H1 (cell line): ENCODE results near the gene DDX31. TPM values are rescaled to one million over a fixed set of nuclear protein-coding genes. Genes with fewer than 3 reads are reported as not detected.

Experiments
- CTCF ChIA-PET: fragments of 300-600 bp; sonication (Branson Sonifier 250); formaldehyde crosslinking; loops from one replicate; lab custom pipeline; 2021; ENCODE audit not compliant: partially characterized antibody; lab: Charles Lee
- POLR2A ChIA-PET: fragments of 300-600 bp; sonication (Branson Sonifier 250); formaldehyde crosslinking; loops from one replicate; lab custom pipeline; 2021; ENCODE audit warnings: inconsistent platforms; ENCODE audit not compliant: partially characterized antibody; lab: Charles Lee
- DNase-seq, 2 experiments: peaks; one replicate each; pipeline versions ENCODE4 v3.0.0 to v3.0.0-alpha.2; 2010 to 2022; ENCODE audit warnings: low spot score in 2 of 2, low read depth in 1 of 2, mixed read lengths in 1 of 2
- FAIRE-seq: peaks from 2 replicates; lab custom pipeline; 2011; peaks lifted over from hg19 to GRCh38; lab: Jason Lieb, UNC
- H2AFZ ChIP-seq: 2 replicates; pipeline ENCODE4 v1.8.1; 2012; ENCODE audit warnings: low read length, inconsistent platforms
- H2AK5ac ChIP-seq: 2 replicates; pipeline ENCODE4 v1.6.1; 2013; ENCODE audit warnings: low read depth, low read length
- H2BK120ac ChIP-seq: replicated peaks from 2 replicates; pipeline ENCODE3; 2013; ENCODE audit warnings: low read depth, low read length, inconsistent platforms
- H2BK12ac ChIP-seq: 2 replicates; pipeline ENCODE4 v1.6.1; 2013; ENCODE audit warnings: low read depth, low read length
- H2BK15ac ChIP-seq: 2 replicates; pipeline ENCODE4 v1.6.1; 2013; ENCODE audit warnings: low read length
- H2BK20ac ChIP-seq: 2 replicates; pipeline ENCODE4 v1.6.1; 2013; ENCODE audit warnings: low read length
- H2BK5ac ChIP-seq: 2 replicates; pipeline ENCODE4 v1.6.1; 2013; ENCODE audit warnings: low read depth, low read length
- H3K14ac ChIP-seq: 2 replicates; pipeline ENCODE4 v1.6.1; 2013; ENCODE audit warnings: inconsistent platforms; ENCODE audit not compliant: insufficient read length
- H3K18ac ChIP-seq: 2 replicates; pipeline ENCODE4 v1.6.1; 2013; ENCODE audit warnings: low read length; ENCODE audit errors: extremely low read depth
- H3K23ac ChIP-seq: 2 replicates; pipeline ENCODE4 v1.6.1; 2013; ENCODE audit warnings: inconsistent platforms; ENCODE audit not compliant: insufficient read length
- H3K23me2 ChIP-seq: 2 replicates; pipeline ENCODE4 v1.6.1; 2013; ENCODE audit warnings: low read depth, low read length
- H3K27ac ChIP-seq: 2 replicates; pipeline ENCODE4 v1.6.1; 2011; ENCODE audit warnings: low read depth, low read length, inconsistent platforms
- H3K27me3 ChIP-seq, 4 experiments: replicated peaks in 1 of 4; 1 replicate in 1 of 4; 2 replicates in 3 of 4; pipeline versions ENCODE4 v1.6.1 to v1.8.1; 2011 to 2013; ENCODE audit warnings: low read length in 3 of 4, mild to moderate bottlenecking in 3 of 4, inconsistent platforms in 2 of 4, mixed read lengths in 2 of 4, moderate library complexity in 1 of 4; ENCODE audit not compliant: control insufficient read depth in 3 of 4, insufficient read depth in 3 of 4; ENCODE audit errors: extremely low read depth in 1 of 4
- H3K36me3 ChIP-seq, 4 experiments: 2 replicates each; pipeline versions ENCODE4 v1.6.1 to v1.8.1; 2011 to 2013; ENCODE audit warnings: mild to moderate bottlenecking in 4 of 4, low read length in 3 of 4, moderate library complexity in 2 of 4, control low read depth in 1 of 4, inconsistent platforms in 1 of 4; ENCODE audit not compliant: insufficient read depth in 4 of 4, control insufficient read depth in 2 of 4
- H3K4ac ChIP-seq: replicated peaks from 2 replicates; pipeline ENCODE3; 2013; ENCODE audit warnings: low read length, low read depth, mixed read lengths, inconsistent platforms; ENCODE audit not compliant: insufficient read length
- H3K4me1 ChIP-seq, 4 experiments: replicated peaks in 1 of 4; 1 replicate in 1 of 4; 2 replicates in 3 of 4; pipeline versions ENCODE4 v1.6.1 to v1.8.1; 2011 to 2013; ENCODE audit warnings: low read length in 3 of 4, inconsistent platforms in 2 of 4, mixed read lengths in 1 of 4; ENCODE audit not compliant: insufficient read depth in 4 of 4, control insufficient read depth in 3 of 4
- H3K4me2 ChIP-seq, 2 experiments: 2 replicates each; pipeline versions ENCODE4 v1.6.1 to v1.8.1; 2011 to 2013; ENCODE audit warnings: low read depth in 2 of 2, low read length in 2 of 2, control low read depth in 1 of 2, inconsistent platforms in 1 of 2, mild to moderate bottlenecking in 1 of 2; ENCODE audit not compliant: insufficient read depth in 1 of 2
- H3K4me3 ChIP-seq, 4 experiments: fragments of 200-600, 300-600 bp in 1 of 4; sonication (generic), shearing (Covaris generic), sonication (Bioruptor Twin) in 1 of 4; 2 replicates each; pipeline versions ENCODE4 v1.5.1 to v1.8.1; 2011 to 2016; ENCODE audit warnings: low read length in 4 of 4, low read depth in 3 of 4, control low read depth in 2 of 4, inconsistent platforms in 2 of 4, mild to moderate bottlenecking in 2 of 4, mixed read lengths in 1 of 4, moderate library complexity in 1 of 4; ENCODE audit not compliant: insufficient read depth in 2 of 4; ENCODE audit errors: extremely low read depth in 1 of 4
- H3K56ac ChIP-seq: replicated peaks from 2 replicates; pipeline ENCODE3; 2013; ENCODE audit warnings: low read depth, mild to moderate bottlenecking, mixed read lengths, low read length, inconsistent platforms; ENCODE audit not compliant: insufficient read length
- H3K79me1 ChIP-seq: 2 replicates; pipeline ENCODE4 v1.6.1; 2013; ENCODE audit warnings: low read depth, low read length, control low read depth
- H3K79me2 ChIP-seq, 2 experiments: 2 replicates each; pipeline versions ENCODE4 v1.6.1 to v1.8.1; 2012 to 2013; ENCODE audit warnings: low read length in 2 of 2, mild to moderate bottlenecking in 2 of 2, inconsistent platforms in 1 of 2; ENCODE audit not compliant: insufficient read depth in 2 of 2, control insufficient read depth in 1 of 2
- H3K9ac ChIP-seq, 4 experiments: replicated peaks in 1 of 4; 1 replicate in 1 of 4; 2 replicates in 3 of 4; pipeline versions ENCODE4 v1.6.1 to v1.8.1; 2011 to 2013; ENCODE audit warnings: low read depth in 3 of 4, low read length in 3 of 4, control low read depth in 2 of 4, mild to moderate bottlenecking in 2 of 4, moderate library complexity in 2 of 4, inconsistent platforms in 1 of 4; ENCODE audit errors: extremely low read depth in 1 of 4
- H3K9me3 ChIP-seq, 2 experiments: 2 replicates each; pipeline versions ENCODE4 v1.6.1 to v1.8.1; 2012 to 2013; ENCODE audit warnings: mild to moderate bottlenecking in 2 of 2, moderate library complexity in 2 of 2, control low read depth in 1 of 2, inconsistent platforms in 1 of 2, low read depth in 1 of 2, low read length in 1 of 2, mixed read lengths in 1 of 2; ENCODE audit not compliant: insufficient read depth in 2 of 2
- H4K20me1 ChIP-seq, 2 experiments: replicated peaks in 1 of 2; 2 replicates each; pipeline versions ENCODE3 to v1.8.1; 2011 to 2013; ENCODE audit warnings: inconsistent platforms in 2 of 2, low read length in 2 of 2, mild to moderate bottlenecking in 1 of 2; ENCODE audit not compliant: insufficient read depth in 2 of 2, control insufficient read depth in 1 of 2
- H4K5ac ChIP-seq: 2 replicates; pipeline ENCODE4 v1.6.1; 2013; ENCODE audit warnings: low read length, low read depth, mixed read lengths, inconsistent platforms; ENCODE audit not compliant: insufficient read length
- H4K8ac ChIP-seq: 2 replicates; pipeline ENCODE4 v1.8.0; 2013; ENCODE audit warnings: mild to moderate bottlenecking, moderate library complexity, low read length, inconsistent platforms; ENCODE audit not compliant: insufficient read depth; ENCODE audit errors: extremely low read depth
- H4K91ac ChIP-seq: replicated peaks from 2 replicates; pipeline ENCODE3; 2013; ENCODE audit warnings: low read length, mixed read lengths, inconsistent platforms; ENCODE audit not compliant: insufficient read length
- ATF2 ChIP-seq: IDR thresholded peaks from 2 replicates; pipeline ENCODE4 v1.6.1; 2012; ENCODE audit warnings: low read length, inconsistent platforms
- JUN ChIP-seq: IDR thresholded peaks from 2 replicates; pipeline ENCODE4 v1.6.1; 2011; ENCODE audit warnings: low read depth, mild to moderate bottlenecking, improper control_type of control experiment, low read length
- NRF1 ChIP-seq: IDR thresholded peaks from 2 replicates; pipeline ENCODE4 v1.6.1; 2011; ENCODE audit warnings: mild to moderate bottlenecking, low read depth, low read length, improper control_type of control experiment
- SAP30 ChIP-seq: fragments of 300-600 bp; sonication (generic); IDR thresholded peaks from 2 replicates; pipeline ENCODE4 v1.7.1; 2012; ENCODE audit warnings: low read length, moderate library complexity, mild to moderate bottlenecking, inconsistent platforms; ENCODE audit not compliant: insufficient read depth, insufficient replicate concordance
- SP4 ChIP-seq: IDR thresholded peaks from 2 replicates; pipeline ENCODE4 v1.6.1; 2012; ENCODE audit warnings: low read length, inconsistent platforms
- WGBS, 2 experiments: shearing (Covaris generic) in 1 of 2; methylation state at CpG; one replicate each; pipeline versions ENCODE4 v1.1.6 to v1.1.7; 2013 to 2015; ENCODE audit warnings: low lambda C conversion rate in 2 of 2, mixed read lengths in 2 of 2, inconsistent platforms in 1 of 2, low coverage in 1 of 2, missing lambda C conversion rate in 1 of 2; ENCODE audit not compliant: insufficient replicate concordance in 2 of 2, insufficient coverage in 1 of 2, insufficient read length in 1 of 2; ENCODE audit errors: extremely low coverage in 1 of 2, missing lambda C conversion rate in 1 of 2; 5-methylcytosine and 5-hydroxymethylcytosine counted together
- polyA plus RNA-seq, 7 experiments: library from polyadenylated mRNA; depleted of rRNA in 3 of 7; stranded (reverse) in 5 of 7; unstranded in 2 of 7; fragments of >200 nt in 5 of 7; fragments of 200-250 nt in 2 of 7; gene quantifications; 1 replicate in 5 of 7; 2 replicates in 1 of 7; 4 replicates in 1 of 7; pipeline versions ENCODE4 v1.2.1 to v1.2.3, GENCODE V29; 2011 to 2013; ENCODE audit warnings: missing spikeins in 2 of 7, mixed read lengths in 2 of 7
- total RNA-seq: library from RNA; stranded (reverse); fragmentation: NEBNext Ultra II Directional; extraction: Animal tissue kit (Norgen Biotek cat#: 25700); gene quantifications from 2 replicates; pipeline ENCODE4 v1.2.1, GENCODE V29; 2021

Gene DDX31
- total and polyA plus RNA-seq, 2 of the 8 experiments (the other 6 are each of a cell fraction or from before 2014, with no cell fraction given) = 9.5 to 23.7 TPM

GRCh38 chr9:132572921-132573320 is 96.9 kb downstream of the DDX31 start:
- Histone ChIP-seq H4K8ac (no peak overlapping the region), H4K91ac (no peak overlapping the region), H3K9ac (no peak overlapping the region), H3K79me2 (no peaks in the 10 kb centered on the region), H3K27me3 (peaks cover 7 to 28% (median 27%) of the 10 kb centered on the region in 4 experiments), H3K4me1 (peaks cover 0 to 2% (median 0%) of the 10 kb centered on the region in 4 experiments; a peak in 1 of 7 replicates), H3K23ac (no peak overlapping the region), H2BK20ac (no peak overlapping the region), H3K18ac (no peak overlapping the region), H3K4ac (no peak overlapping the region), H3K79me1 (no peaks in the 10 kb centered on the region; the same call in 1 of the 2 replicates), H4K20me1 (no peaks in the 10 kb centered on the region), H2BK120ac (no peak overlapping the region), H3K9me3 (no peaks in the 10 kb centered on the region), H3K14ac (no peak overlapping the region), H3K4me3 (no peak overlapping the region), H3K27ac (no peak overlapping the region), H3K36me3 (no peaks in the 10 kb centered on the region), H3K56ac (no peak overlapping the region), H3K4me2 (no peak overlapping the region), H3K23me2 (no peaks in the 10 kb centered on the region; the same call in 1 of the 2 replicates), H2BK12ac (no peak overlapping the region), H2AFZ (no peak overlapping the region), H4K5ac (no peak overlapping the region), H2AK5ac (no peak overlapping the region), H2BK5ac (no peak overlapping the region), H2BK15ac (no peak overlapping the region)
- ChIA-PET CTCF (interaction anchor here (0.6 to 6.4 kb wide), 8 partner anchors 11 to 161 kb away, joined by 3 to 93 read pairs (median 5); no protein-coding TSS in a partner anchor), POLR2A (no interaction called here)
- FAIRE-seq (no peak), DNase-seq (no peak)
- 64% methylated on average over 8 of the region's 8 CpGs; no CpG with 5 or more reads in 1 of the 2 experiments for WGBS, 2 experiments
- no peak for TF ChIP-seq SAP30
- TF ChIP-seq JUN = no peak
- TF ChIP-seq NRF1 = no peak
- no peak for TF ChIP-seq SP4
- TF ChIP-seq ATF2 = no peak
